ENCODE results near the gene CHD2. TPM values are rescaled to one million over a fixed set of nuclear protein-coding genes. Genes with fewer than 3 reads are reported as not detected.

The CHD2 gene
- total RNA-seq, 1 donor from 2014 or later = 93.4 TPM

DNA sequence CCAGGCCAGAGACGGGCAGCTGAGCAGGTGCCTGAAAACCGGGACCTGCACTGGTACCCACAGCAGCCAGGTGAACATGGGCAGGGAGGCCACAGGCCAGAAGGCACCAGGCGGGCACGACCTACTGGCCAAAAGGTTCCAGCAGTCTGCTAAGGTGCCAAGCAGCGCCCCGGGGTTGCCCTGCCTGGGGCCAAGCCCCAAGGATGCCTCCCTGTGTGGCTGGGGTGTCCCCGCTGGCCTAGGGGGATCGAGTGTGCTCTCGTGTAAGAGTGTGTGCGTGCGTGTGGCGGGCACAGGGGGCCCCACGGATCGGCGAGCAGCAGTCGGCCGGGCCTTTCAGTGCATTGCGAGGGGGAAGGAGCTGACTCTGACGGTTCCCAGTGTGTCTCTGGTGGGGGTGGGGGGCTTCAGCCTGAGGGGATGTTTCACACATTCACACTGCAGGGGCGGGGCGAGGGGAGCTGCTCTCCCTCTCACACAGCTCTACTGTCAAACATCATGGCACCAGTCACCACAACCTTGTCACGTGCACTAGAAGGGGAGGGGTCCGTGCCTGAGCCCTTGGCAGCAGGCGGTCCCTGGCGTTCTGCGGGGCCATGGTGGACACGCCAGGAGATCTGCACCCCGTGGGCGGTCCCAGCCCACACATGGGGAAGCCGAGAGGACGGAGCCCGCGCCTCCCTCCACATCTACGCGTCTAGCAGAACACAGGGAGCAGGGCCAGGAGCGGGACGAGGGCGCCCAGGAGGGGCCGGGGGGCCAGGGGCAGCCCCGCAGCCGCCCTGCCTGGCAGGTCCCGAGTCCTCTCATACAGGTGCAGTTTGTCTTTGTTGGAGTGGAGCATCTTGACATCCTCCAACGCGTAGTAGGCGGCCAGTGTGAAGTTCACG, 144.4 kb downstream of the CHD2 start:
- TF ChIP-seq, protein P1, sequence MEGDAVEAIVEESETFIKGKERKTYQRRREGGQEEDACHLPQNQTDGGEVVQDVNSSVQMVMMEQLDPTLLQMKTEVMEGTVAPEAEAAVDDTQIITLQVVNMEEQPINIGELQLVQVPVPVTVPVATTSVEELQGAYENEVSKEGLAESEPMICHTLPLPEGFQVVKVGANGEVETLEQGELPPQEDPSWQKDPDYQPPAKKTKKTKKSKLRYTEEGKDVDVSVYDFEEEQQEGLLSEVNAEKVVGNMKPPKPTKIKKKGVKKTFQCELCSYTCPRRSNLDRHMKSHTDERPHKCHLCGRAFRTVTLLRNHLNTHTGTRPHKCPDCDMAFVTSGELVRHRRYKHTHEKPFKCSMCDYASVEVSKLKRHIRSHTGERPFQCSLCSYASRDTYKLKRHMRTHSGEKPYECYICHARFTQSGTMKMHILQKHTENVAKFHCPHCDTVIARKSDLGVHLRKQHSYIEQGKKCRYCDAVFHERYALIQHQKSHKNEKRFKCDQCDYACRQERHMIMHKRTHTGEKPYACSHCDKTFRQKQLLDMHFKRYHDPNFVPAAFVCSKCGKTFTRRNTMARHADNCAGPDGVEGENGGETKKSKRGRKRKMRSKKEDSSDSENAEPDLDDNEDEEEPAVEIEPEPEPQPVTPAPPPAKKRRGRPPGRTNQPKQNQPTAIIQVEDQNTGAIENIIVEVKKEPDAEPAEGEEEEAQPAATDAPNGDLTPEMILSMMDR (conservative IDR thresholded peaks at IDR 0.05) = no peak
- H3K4me3 Mint-ChIP-seq = peak overlapping the region; percentile 54
- no peaks in the 10 kb centered on the region for H3K9me3 Mint-ChIP-seq
- no peak for DNase-seq (ENCODE audit: low read depth, low spot score)
- H3K27me3 Mint-ChIP-seq (ENCODE audit: low read depth) = peaks cover 34% of the 10 kb centered on the region
- peaks cover 55% of the 10 kb centered on the region for H3K36me3 Mint-ChIP-seq (ENCODE audit: low read depth)
- H3K27ac Mint-ChIP-seq (ENCODE audit: unreplicated experiment) = no peak overlapping the region
- H3K4me1 Mint-ChIP-seq = peaks cover 47% of the 10 kb centered on the region

DNA sequence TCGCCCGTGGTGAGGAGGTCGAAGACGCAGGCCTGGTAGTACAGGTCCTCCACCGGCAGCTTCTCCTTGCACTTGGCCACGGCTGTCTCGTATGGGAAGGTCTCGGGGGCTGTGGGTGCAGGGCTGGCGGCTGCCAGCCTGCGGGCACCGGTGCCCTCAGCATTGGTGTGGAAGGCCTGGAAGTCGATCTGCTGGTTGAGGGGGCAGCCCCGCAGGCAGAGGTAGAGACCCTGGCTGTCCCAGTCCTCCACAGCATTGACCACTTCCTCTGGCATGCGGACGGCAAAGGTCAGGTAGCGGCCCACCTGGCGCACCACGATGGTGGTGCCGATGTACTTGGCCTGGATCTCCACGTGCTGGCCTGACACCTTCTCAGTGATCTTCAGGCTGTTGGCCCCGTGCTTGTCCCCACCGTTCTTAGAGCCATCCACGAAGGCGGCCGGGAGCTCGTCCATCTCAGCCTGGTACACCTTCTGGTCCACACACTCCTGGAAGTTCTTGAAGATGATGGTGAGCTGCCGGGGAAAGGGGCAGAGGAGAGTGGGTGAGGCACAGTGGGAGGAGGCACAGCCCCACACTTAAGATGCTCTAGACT, 145.2 kb downstream of the CHD2 start:
- H3K4me1 Mint-ChIP-seq = peaks cover 43% of the 10 kb centered on the region
- peaks cover 49% of the 10 kb centered on the region for H3K36me3 Mint-ChIP-seq (ENCODE audit: low read depth)
- peak overlapping the region; percentile 75 for H3K4me3 Mint-ChIP-seq
- TF ChIP-seq, protein P1 (conservative IDR thresholded peaks at IDR 0.05) = no peak
- DNase-seq (ENCODE audit: low read depth, low spot score) = no peak
- peaks cover 30% of the 10 kb centered on the region for H3K27me3 Mint-ChIP-seq (ENCODE audit: low read depth)
- H3K9me3 Mint-ChIP-seq = no peaks in the 10 kb centered on the region
- no peak overlapping the region for H3K27ac Mint-ChIP-seq (ENCODE audit: unreplicated experiment)

DNA sequence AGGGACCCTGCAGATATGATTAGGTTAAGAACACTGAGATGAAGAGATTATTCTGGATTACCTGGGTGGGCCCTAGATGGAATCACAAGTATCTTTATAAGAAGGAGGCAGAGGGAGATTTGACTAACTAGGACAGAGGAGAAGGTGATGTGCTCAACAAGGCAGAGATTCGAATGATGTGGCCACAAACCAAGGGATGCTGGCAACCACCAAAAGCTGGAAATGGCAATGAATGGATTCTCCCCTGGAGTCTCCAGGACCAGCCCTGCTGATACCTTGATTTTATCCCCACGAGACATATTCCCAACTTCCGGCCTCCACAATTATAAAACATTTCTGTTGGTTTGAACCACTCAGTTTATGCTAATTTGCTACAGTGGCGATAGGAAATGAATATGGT, 146.0 kb downstream of the CHD2 start:
- no peak overlapping the region for H3K27ac Mint-ChIP-seq (ENCODE audit: unreplicated experiment)
- TF ChIP-seq, protein P1 (conservative IDR thresholded peaks at IDR 0.05) = no peak
- no peaks in the 10 kb centered on the region for H3K9me3 Mint-ChIP-seq
- no peak for DNase-seq (ENCODE audit: low read depth, low spot score)
- peaks cover 24% of the 10 kb centered on the region for H3K27me3 Mint-ChIP-seq (ENCODE audit: low read depth)
- H3K4me3 Mint-ChIP-seq = peak overlapping the region; percentile 75
- H3K36me3 Mint-ChIP-seq (ENCODE audit: low read depth) = peaks cover 44% of the 10 kb centered on the region
- H3K4me1 Mint-ChIP-seq = peaks cover 36% of the 10 kb centered on the region

DNA sequence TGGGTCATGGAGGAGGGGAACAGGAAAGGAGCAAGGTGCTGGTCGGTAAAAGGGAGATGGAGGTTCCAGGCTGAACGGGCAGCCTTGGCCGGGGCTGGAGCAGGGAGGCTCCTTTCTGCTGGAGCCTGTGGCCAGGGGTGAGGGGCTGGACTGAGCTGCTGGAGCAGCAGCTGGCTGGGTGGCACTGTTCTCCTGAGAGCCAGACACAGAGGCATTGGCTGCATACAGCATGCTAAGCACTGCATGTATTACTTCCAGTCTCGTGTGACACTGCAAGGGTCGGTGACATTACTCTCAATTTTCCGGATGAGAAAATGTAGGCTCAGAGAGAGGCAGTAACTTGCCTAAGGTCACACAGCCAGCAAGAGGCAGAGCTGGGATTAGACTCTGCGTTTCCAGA, 146.6 kb downstream of the CHD2 start:
- peaks cover 23% of the 10 kb centered on the region for H3K27me3 Mint-ChIP-seq (ENCODE audit: low read depth)
- H3K27ac Mint-ChIP-seq (ENCODE audit: unreplicated experiment) = no peak overlapping the region
- H3K4me1 Mint-ChIP-seq = peaks cover 34% of the 10 kb centered on the region
- peak overlapping the region; percentile 75 for H3K4me3 Mint-ChIP-seq
- DNase-seq (ENCODE audit: low read depth, low spot score) = no peak
- TF ChIP-seq, protein P1 (conservative IDR thresholded peaks at IDR 0.05) = no peak
- no peaks in the 10 kb centered on the region for H3K9me3 Mint-ChIP-seq
- peaks cover 44% of the 10 kb centered on the region for H3K36me3 Mint-ChIP-seq (ENCODE audit: low read depth)

DNA sequence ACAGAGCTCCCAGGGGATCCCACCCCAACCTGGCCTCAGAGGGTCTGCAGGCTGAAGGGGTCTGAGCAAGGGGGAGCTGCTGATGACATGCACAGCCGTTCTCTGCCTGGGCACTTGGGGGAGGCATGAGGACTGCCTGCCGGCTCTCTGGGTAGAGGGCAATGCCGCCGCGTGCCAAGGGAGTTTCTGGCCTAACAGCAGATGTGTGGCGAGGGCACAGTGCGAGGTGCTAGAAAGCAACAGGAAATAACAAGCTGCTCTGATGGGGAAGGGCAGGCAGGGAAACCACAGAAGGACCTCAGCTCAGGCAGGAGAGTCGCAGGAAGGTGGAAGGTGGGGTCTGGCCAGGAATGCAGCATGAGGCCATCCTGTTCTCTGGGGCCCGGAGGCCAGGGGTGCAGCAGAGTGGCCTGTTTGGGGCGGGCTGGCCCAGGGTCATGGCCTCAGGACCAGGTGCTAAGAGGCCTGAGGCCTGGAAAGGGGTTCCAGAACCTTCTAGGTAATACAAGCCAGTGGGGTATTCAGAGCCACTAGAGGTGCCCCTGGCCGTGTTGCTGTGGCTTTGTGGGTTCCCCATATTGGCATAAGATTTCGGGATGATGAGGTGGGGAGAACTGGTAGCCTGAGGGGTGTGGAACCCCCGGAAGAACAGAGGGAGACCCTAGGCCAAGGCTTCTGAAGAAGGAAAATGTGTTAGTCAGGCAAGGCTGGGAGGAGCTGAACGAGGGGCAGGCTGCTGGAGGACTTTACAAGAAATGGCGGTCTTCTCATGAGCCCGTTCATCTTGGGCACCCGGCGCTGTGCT, 147.7 kb downstream of the CHD2 start:
- TF ChIP-seq, protein P1 (conservative IDR thresholded peaks at IDR 0.05) = no peak
- peaks cover 36% of the 10 kb centered on the region for H3K4me1 Mint-ChIP-seq
- no peaks in the 10 kb centered on the region for H3K9me3 Mint-ChIP-seq
- peak overlapping the region; percentile 75 for H3K4me3 Mint-ChIP-seq
- H3K36me3 Mint-ChIP-seq (ENCODE audit: low read depth) = peaks cover 40% of the 10 kb centered on the region
- H3K27me3 Mint-ChIP-seq (ENCODE audit: low read depth) = peaks cover 21% of the 10 kb centered on the region
- H3K27ac Mint-ChIP-seq (ENCODE audit: unreplicated experiment) = peak overlapping the region; percentile 73
- DNase-seq (ENCODE audit: low read depth, low spot score) = no peak

All from neural crest cell (in vitro differentiated cells).